ENCODE data around the gene GAL3ST2. TPM values are rescaled to one million over a fixed set of nuclear protein-coding genes. Genes with fewer than 3 reads are reported as not detected.

GAL3ST2 gene
- total and polyA plus RNA-seq, 4 donors = 0.03 to 0.33 (median 0.23) TPM; not detected in 1

DNA sequence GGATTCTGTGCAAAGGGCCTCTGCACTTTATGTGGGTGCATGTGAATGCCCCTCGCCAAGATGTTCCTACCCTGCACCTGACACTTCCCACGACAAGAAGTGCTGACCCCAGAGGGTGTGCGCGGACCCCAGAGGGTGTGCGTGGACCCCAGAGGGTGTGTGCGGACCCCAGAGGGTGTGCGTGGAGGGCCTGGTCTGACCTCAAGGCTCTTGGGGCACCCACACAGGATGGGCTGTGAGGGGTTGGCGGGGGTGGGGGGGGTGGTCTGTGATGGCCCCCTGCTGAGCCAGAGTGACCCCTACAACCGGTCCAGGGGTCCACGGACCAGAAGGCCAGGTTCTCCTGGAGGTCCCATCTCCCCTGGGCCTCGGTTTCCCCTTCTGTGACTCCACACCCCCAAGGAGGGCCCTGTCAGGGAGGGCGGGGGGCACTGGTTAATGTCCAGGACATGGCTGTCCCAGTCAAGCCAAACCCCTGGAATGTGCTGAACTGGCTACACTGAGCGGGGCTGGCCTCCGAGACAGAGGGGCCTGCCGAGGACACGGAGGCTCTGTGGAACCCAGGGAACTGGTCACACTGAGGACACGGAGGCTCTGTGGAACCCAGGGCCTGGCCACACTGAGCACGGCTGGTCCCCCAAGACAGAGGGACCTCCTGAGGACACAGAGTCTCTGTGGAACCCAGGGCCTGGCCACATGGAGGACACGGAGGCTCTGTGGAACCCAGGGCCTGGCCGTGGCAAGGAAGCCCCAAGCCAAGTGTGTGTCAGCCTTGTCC, 35.5 kb downstream of the GAL3ST2 start:
- TF ChIP-seq RAD21 (IDR thresholded peaks at IDR 0.05) (no peak), GABPA (IDR thresholded peaks at IDR 0.05 in 1 of 2, conservative IDR thresholded peaks at IDR 0.05 in 1 of 2) (no peak), TAF1 (conservative IDR thresholded peaks at IDR 0.05) (no peak), RXRA (IDR thresholded peaks at IDR 0.05) (no peak), JUND (IDR thresholded peaks at IDR 0.05) (no peak), EGR1 (IDR thresholded peaks at IDR 0.05; ENCODE audit: low read depth in 2 of 2) (no peak), HNF4A (conservative IDR thresholded peaks at IDR 0.05) (no peak), HNF4G (IDR thresholded peaks at IDR 0.05) (no peak), NR2F2 (IDR thresholded peaks at IDR 0.05) (no peak), SP1 (IDR thresholded peaks at IDR 0.05) (no peak), FOXA1 (IDR thresholded peaks at IDR 0.05) (no peak), YY1 (IDR thresholded peaks at IDR 0.05) (no peak)
- TF ChIP-seq, protein P1, sequence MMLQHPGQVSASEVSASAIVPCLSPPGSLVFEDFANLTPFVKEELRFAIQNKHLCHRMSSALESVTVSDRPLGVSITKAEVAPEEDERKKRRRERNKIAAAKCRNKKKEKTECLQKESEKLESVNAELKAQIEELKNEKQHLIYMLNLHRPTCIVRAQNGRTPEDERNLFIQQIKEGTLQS (IDR thresholded peaks at IDR 0.05) = no peak
- TF ChIP-seq, protein P2, sequence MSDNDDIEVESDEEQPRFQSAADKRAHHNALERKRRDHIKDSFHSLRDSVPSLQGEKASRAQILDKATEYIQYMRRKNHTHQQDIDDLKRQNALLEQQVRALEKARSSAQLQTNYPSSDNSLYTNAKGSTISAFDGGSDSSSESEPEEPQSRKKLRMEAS (IDR thresholded peaks at IDR 0.05) = no peak
- TF ChIP-seq, protein P3, sequence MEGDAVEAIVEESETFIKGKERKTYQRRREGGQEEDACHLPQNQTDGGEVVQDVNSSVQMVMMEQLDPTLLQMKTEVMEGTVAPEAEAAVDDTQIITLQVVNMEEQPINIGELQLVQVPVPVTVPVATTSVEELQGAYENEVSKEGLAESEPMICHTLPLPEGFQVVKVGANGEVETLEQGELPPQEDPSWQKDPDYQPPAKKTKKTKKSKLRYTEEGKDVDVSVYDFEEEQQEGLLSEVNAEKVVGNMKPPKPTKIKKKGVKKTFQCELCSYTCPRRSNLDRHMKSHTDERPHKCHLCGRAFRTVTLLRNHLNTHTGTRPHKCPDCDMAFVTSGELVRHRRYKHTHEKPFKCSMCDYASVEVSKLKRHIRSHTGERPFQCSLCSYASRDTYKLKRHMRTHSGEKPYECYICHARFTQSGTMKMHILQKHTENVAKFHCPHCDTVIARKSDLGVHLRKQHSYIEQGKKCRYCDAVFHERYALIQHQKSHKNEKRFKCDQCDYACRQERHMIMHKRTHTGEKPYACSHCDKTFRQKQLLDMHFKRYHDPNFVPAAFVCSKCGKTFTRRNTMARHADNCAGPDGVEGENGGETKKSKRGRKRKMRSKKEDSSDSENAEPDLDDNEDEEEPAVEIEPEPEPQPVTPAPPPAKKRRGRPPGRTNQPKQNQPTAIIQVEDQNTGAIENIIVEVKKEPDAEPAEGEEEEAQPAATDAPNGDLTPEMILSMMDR (IDR thresholded peaks at IDR 0.05; ENCODE audit: low read depth, low read length, missing input control) = no peak
- TF ChIP-seq, protein P4, sequence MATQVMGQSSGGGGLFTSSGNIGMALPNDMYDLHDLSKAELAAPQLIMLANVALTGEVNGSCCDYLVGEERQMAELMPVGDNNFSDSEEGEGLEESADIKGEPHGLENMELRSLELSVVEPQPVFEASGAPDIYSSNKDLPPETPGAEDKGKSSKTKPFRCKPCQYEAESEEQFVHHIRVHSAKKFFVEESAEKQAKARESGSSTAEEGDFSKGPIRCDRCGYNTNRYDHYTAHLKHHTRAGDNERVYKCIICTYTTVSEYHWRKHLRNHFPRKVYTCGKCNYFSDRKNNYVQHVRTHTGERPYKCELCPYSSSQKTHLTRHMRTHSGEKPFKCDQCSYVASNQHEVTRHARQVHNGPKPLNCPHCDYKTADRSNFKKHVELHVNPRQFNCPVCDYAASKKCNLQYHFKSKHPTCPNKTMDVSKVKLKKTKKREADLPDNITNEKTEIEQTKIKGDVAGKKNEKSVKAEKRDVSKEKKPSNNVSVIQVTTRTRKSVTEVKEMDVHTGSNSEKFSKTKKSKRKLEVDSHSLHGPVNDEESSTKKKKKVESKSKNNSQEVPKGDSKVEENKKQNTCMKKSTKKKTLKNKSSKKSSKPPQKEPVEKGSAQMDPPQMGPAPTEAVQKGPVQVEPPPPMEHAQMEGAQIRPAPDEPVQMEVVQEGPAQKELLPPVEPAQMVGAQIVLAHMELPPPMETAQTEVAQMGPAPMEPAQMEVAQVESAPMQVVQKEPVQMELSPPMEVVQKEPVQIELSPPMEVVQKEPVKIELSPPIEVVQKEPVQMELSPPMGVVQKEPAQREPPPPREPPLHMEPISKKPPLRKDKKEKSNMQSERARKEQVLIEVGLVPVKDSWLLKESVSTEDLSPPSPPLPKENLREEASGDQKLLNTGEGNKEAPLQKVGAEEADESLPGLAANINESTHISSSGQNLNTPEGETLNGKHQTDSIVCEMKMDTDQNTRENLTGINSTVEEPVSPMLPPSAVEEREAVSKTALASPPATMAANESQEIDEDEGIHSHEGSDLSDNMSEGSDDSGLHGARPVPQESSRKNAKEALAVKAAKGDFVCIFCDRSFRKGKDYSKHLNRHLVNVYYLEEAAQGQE (IDR thresholded peaks at IDR 0.05) = no peak
- no peak overlapping the region for H3K9ac ChIP-seq (ENCODE audit: low read depth in 1 of 2, low read length in 2 of 2)
- H3K27ac ChIP-seq (ENCODE audit: low read depth in 1 of 2, low read length in 2 of 2) = no peak overlapping the region
- DNase-seq (ENCODE audit: low spot score) = no peak
- H3K9me3 ChIP-seq (ENCODE audit: control insufficient read depth in 4 of 4, low read length in 3 of 4) = no peaks in the 10 kb centered on the region
- WGBS = 88% methylated on average over 20 of the region's 20 CpGs
- H3K27me3 ChIP-seq (ENCODE audit: control insufficient read depth in 4 of 4, insufficient read depth in 4 of 4, low read length in 3 of 4) = no peaks in the 10 kb centered on the region
- peaks cover 5 to 38% (median 27%) of the 10 kb centered on the region in 4 donors for H3K4me1 ChIP-seq (ENCODE audit: control insufficient read depth in 4 of 4, insufficient read depth in 4 of 4, low read length in 3 of 4)
- H3K36me3 ChIP-seq (ENCODE audit: control insufficient read depth in 4 of 4, insufficient read depth in 3 of 4, low read depth in 1 of 4, low read length in 3 of 4) = peaks cover 0 to 2% (median 0%) of the 10 kb centered on the region in 4 donors
- H3K4me3 ChIP-seq (ENCODE audit: low read depth in 1 of 3, low read length in 3 of 3) = no peak overlapping the region
